ENCODE measurements around the gene ANP32D.
"Not testable (repeated sequence)": the region's sequence is repeated elsewhere in the genome, so short reads cannot be mapped to it uniquely, and the experiment has no call there.

Gene ANP32D

DNA sequence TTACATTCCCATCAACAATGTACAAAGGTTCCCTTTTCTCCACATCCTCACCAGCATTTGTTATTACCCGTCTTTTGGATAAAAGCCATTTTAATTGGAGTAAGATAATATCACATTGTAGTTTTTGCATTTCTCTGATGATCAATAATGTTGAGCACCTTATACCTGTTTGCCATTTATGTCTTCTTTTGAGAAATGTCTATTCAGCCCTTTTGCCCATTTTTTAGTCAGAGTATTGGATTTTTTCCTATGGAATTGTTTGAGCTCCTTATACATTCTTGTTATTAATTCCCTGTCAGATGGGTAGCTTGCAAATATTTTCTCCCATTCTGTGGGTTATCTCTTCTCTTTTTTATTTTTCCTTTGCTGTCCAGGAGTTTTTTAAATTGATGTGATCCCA lies 42.4 kb downstream of the ANP32D start:
- Histone ChIP-seq H2AFZ (ENCODE audit: low read length) (no peak overlapping the region), H3K27ac (ENCODE audit: low read depth, low read length, poor library complexity, severe bottlenecking) (no peak overlapping the region), H3K79me2 (ENCODE audit: insufficient read depth, low read length) (no peaks in the 10 kb centered on the region), H3K27me3 (ENCODE audit: insufficient read depth, low read length) (no peaks in the 10 kb centered on the region), H4K20me1 (ENCODE audit: insufficient read depth, low read length) (no peaks in the 10 kb centered on the region), H3K36me3 (ENCODE audit: insufficient read depth, low read length) (no peaks in the 10 kb centered on the region), H3K9me3 (ENCODE audit: low read length) (no peaks in the 10 kb centered on the region), H3K9me2 (ENCODE audit: low read depth, low read length) (no peaks in the 10 kb centered on the region), H3K4me1 (ENCODE audit: insufficient read depth, low read length, severe bottlenecking) (no peaks in the 10 kb centered on the region), H3K4me2 (ENCODE audit: low read length) (no peak overlapping the region), H3K9ac (ENCODE audit: low read length) (no peak overlapping the region), H3F3A (ENCODE audit: insufficient read depth, low read length) (no peaks in the 10 kb centered on the region), H3K4me3 (ENCODE audit: low read depth, low read length, poor library complexity, severe bottlenecking) (no peak overlapping the region)
- no peak for TF ChIP-seq EZH2 (IDR thresholded peaks at IDR 0.05; ENCODE audit: borderline replicate concordance, low read length)
- TF ChIP-seq, protein P1, sequence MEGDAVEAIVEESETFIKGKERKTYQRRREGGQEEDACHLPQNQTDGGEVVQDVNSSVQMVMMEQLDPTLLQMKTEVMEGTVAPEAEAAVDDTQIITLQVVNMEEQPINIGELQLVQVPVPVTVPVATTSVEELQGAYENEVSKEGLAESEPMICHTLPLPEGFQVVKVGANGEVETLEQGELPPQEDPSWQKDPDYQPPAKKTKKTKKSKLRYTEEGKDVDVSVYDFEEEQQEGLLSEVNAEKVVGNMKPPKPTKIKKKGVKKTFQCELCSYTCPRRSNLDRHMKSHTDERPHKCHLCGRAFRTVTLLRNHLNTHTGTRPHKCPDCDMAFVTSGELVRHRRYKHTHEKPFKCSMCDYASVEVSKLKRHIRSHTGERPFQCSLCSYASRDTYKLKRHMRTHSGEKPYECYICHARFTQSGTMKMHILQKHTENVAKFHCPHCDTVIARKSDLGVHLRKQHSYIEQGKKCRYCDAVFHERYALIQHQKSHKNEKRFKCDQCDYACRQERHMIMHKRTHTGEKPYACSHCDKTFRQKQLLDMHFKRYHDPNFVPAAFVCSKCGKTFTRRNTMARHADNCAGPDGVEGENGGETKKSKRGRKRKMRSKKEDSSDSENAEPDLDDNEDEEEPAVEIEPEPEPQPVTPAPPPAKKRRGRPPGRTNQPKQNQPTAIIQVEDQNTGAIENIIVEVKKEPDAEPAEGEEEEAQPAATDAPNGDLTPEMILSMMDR (IDR thresholded peaks at IDR 0.05; ENCODE audit: low read length): no peak

DNA sequence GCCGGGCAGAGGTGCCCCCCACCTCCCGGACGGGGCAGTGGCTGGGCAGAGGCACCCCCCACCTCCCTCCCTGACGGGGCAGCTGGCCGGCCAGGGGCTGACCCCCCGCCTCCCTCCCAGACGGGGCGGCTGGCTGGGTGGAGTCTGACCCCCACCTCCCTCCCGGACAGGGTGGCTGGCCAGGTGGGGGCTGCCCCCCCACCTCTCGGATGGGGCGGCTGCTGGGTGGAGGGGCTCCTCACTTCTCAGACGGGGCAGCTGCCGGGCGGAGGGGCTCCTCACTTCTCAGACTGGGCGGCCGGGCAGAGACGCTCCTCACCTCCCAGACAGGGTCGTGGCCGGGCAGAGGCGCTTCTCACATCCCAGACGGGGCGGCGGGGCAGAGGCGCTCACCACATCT lies 48.0 kb downstream of the ANP32D start:
- not testable (repeated sequence) for H3K9me3 ChIP-seq (ENCODE audit: low read length); H3K79me2 ChIP-seq (ENCODE audit: insufficient read depth, low read length); H3K27me3 ChIP-seq (ENCODE audit: insufficient read depth, low read length); H3K4me1 ChIP-seq (ENCODE audit: insufficient read depth, low read length, severe bottlenecking); H3F3A ChIP-seq (ENCODE audit: insufficient read depth, low read length); H2AFZ ChIP-seq (ENCODE audit: low read length); H3K9ac ChIP-seq (ENCODE audit: low read length); H4K20me1 ChIP-seq (ENCODE audit: insufficient read depth, low read length); H3K9me2 ChIP-seq (ENCODE audit: low read depth, low read length); H3K4me3 ChIP-seq (ENCODE audit: low read depth, low read length, poor library complexity, severe bottlenecking); H3K4me2 ChIP-seq (ENCODE audit: low read length); H3K27ac ChIP-seq (ENCODE audit: low read depth, low read length, poor library complexity, severe bottlenecking); H3K36me3 ChIP-seq (ENCODE audit: insufficient read depth, low read length)

Data from OCI-LY1 (cell line).